MG63 (cell line): ENCODE data around the gene MKRN1. TPM values are rescaled to one million over a fixed set of nuclear protein-coding genes. Genes with fewer than 3 reads are reported as not detected.

Experiments used
- DNase-seq: peaks from one replicate; pipeline ENCODE4 v3.0.0-alpha.2; 2020
- H3K27me3 ChIP-seq: fragments of 250-450 bp; sonication (Bioruptor Pico); 2 replicates; pipeline ENCODE4 v1.5.1; 2020; ENCODE audit warnings: mild to moderate bottlenecking, moderate library complexity
- H3K36me3 ChIP-seq: fragments of 250-450 bp; sonication (Bioruptor Pico); 2 replicates; pipeline ENCODE4 v1.5.1; 2020; ENCODE audit warnings: mild to moderate bottlenecking, moderate library complexity
- H3K4me3 ChIP-seq: fragments of 250-450 bp; sonication (Bioruptor Pico); 2 replicates; pipeline ENCODE4 v1.5.1; 2020; ENCODE audit warnings: mild to moderate bottlenecking, moderate library complexity
- H3K9me3 ChIP-seq: fragments of 250-450 bp; sonication (Bioruptor Pico); 2 replicates; pipeline ENCODE4 v1.5.1; 2020; ENCODE audit warnings: mild to moderate bottlenecking, moderate library complexity
- total RNA-seq: library from RNA; depleted of rRNA; stranded (reverse); fragments of >200 nt; shearing (Covaris generic); gene quantifications from 2 replicates; pipeline ENCODE4 v1.2.3, GENCODE V29; 2014; ENCODE audit warnings: low replicate concordance

The MKRN1 gene
- total RNA-seq, 1 experiment from 2014 or later: 29.7 TPM

DNA sequence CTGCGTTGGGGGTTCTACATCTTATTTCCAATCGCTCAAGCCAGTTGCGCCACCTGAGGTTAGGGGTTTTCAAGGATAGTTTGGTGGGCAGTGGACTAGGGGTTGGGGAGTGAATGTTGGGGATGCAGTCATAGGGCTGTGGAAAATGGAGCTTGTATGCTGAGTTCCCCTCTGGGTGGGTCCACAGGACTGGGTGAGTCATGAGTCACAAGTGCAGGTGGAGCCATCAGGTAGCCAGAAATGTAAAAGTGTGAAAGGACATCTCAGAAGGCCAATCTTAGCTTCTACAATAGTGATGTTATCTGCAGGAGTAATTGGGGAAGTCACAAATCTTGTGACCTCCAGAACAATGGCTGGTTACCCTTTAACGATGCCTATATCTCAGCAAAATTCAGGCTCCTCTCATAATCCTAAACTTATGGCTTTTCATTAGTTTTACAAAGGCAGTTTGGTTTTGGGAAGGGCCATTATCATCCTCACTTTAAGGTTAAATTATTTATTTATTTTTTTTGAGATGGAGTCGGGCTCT is 18.0 kb upstream of the MKRN1 start:
- H3K4me3 ChIP-seq: no peak overlapping the region
- H3K9me3 ChIP-seq: no peaks in the 10 kb centered on the region
- H3K27me3 ChIP-seq: no peaks in the 10 kb centered on the region
- no peak for DNase-seq
- no peaks in the 10 kb centered on the region for H3K36me3 ChIP-seq

GRCh38 chr7:140495514-140496097 is 16.3 kb upstream of the MKRN1 start:
- no peak for DNase-seq
- H3K4me3 ChIP-seq: no peak overlapping the region
- H3K36me3 ChIP-seq: no peaks in the 10 kb centered on the region
- H3K9me3 ChIP-seq: no peaks in the 10 kb centered on the region
- H3K27me3 ChIP-seq: no peaks in the 10 kb centered on the region

- H3K9me3 ChIP-seq: no peaks in the 10 kb centered on the region
- DNase-seq: no peak
- no peak overlapping the region for H3K4me3 ChIP-seq
- no peaks in the 10 kb centered on the region for H3K27me3 ChIP-seq
- H3K36me3 ChIP-seq: no peaks in the 10 kb centered on the region
Measured at GRCh38 chr7:140494867-140495266, 15.6 kb upstream of the MKRN1 start.

- no peak overlapping the region for H3K4me3 ChIP-seq
- no peaks in the 10 kb centered on the region for H3K36me3 ChIP-seq
- DNase-seq: no peak
Measured at GRCh38 chr7:140489026-140489359, 9.7 kb upstream of the MKRN1 start.

DNA sequence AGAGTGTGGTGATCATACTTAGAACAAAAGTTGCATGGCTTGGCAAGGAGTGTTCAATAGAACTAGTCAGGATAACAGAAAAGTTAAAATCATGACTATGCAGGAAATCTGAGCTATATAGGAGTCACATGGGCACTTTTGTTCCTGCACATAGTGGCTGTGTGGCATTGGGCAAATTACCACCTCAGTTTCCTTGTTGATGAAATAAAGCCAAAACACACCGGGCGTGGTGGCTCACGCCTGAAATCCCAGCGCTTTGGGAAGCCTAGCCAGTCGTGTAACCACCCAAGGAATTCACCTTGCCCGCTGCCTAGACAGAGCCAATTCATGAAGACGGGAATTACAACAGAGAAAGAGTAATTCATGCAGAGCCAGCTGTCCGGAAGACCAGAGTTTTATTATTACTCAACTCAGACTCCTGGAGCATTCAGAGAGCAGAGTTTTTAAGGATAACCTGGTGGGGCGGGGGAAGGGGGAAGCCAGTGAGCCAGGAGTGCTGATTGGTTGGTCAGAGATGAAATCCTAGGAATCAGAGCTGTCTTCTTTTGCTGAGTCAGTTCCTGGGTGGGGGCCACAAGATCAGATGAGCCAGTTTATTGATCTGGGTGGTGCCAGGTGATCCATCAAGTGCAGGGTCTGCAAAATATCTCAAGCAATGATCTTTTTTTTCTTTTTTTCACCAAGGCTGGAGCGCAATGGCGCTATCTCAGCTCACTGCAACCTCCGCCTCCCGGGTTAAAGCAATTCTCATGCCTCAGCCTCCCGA is 6.4 kb upstream of the MKRN1 start:
- H3K4me3 ChIP-seq: no peak overlapping the region
- no peaks in the 10 kb centered on the region for H3K36me3 ChIP-seq
- H3K9me3 ChIP-seq: no peaks in the 10 kb centered on the region
- no peaks in the 10 kb centered on the region for H3K27me3 ChIP-seq
- DNase-seq: no peak

More at GRCh38 chr7:140489026-140489359, 9.7 kb upstream of the MKRN1 start:
- Histone ChIP-seq H3K27me3 (no peaks in the 10 kb centered on the region), H3K9me3 (no peaks in the 10 kb centered on the region)

DNA sequence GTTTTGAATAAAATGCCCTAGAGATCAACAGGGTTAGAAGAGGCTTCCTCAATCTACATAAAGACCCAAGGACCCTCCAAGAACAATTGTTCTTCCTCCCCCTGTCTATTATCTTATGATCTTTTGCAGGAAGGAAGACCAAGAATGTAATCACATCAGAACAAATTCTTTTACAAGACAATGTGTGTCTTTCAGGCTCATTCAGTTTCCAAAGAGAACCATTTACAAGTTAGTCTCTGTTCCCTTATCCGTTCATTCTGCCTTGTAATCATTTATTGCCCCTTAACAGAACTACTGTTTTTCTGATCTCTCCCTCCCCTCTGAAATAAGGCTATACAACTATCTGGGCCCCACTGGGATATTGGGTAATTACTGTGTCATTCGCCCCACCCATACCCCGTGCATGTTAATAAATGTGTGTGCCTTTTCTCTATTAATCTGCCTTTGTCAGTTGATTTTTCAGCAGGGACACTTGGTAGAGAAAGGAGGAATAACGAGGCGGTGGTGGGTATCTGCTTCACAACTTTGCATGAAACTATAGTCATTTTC is 5.7 kb upstream of the MKRN1 start:
- Histone ChIP-seq H3K9me3 (no peaks in the 10 kb centered on the region), H3K4me3 (no peak overlapping the region), H3K27me3 (no peaks in the 10 kb centered on the region), H3K36me3 (no peaks in the 10 kb centered on the region)
- no peak for DNase-seq

DNA sequence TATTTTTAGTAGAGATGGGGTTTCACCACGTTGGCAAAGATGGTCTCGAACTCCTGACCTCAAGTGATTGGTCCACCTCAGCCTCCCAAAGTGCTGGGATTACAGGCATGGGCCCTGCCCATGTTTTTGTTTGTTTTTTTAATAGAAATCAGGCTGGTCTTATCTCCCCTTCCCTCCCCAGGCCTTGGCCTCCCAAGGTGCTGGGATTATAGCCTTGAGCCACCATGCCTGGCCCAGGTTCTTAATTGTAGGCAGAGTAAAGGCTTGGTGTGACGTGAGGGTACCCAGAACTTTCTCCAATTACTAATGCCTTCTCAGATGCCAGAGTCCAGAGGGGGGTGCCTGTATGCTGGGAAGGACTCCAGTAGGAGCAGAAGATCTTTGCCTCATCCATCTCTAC is 5.2 kb upstream of the MKRN1 start:
- Histone ChIP-seq H3K27me3 (no peaks in the 10 kb centered on the region), H3K9me3 (no peaks in the 10 kb centered on the region), H3K4me3 (no peak overlapping the region), H3K36me3 (no peaks in the 10 kb centered on the region)
- no peak for DNase-seq

DNA sequence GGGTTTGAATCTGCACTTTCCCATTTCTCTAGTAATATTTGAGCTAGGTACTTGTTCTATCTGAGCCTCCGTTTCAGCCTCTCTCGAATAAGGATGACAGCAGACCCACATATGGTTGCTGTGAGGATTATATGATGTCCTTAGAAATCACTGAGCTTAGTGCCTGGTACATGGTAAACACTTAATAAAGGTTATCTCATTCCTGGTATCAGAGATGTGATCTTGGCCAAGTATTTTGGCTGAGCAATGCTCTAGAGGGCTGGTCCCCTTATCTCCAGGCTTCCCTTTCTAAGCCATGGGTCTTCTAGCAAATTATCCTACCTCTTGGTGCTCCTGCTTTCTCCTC is 407 bp upstream of the MKRN1 start:
- DNase-seq: no peak
- H3K4me3 ChIP-seq: peak overlapping the region; percentile 70
- no peaks in the 10 kb centered on the region for H3K27me3 ChIP-seq
- H3K9me3 ChIP-seq: no peaks in the 10 kb centered on the region
- H3K36me3 ChIP-seq: no peaks in the 10 kb centered on the region

DNA sequence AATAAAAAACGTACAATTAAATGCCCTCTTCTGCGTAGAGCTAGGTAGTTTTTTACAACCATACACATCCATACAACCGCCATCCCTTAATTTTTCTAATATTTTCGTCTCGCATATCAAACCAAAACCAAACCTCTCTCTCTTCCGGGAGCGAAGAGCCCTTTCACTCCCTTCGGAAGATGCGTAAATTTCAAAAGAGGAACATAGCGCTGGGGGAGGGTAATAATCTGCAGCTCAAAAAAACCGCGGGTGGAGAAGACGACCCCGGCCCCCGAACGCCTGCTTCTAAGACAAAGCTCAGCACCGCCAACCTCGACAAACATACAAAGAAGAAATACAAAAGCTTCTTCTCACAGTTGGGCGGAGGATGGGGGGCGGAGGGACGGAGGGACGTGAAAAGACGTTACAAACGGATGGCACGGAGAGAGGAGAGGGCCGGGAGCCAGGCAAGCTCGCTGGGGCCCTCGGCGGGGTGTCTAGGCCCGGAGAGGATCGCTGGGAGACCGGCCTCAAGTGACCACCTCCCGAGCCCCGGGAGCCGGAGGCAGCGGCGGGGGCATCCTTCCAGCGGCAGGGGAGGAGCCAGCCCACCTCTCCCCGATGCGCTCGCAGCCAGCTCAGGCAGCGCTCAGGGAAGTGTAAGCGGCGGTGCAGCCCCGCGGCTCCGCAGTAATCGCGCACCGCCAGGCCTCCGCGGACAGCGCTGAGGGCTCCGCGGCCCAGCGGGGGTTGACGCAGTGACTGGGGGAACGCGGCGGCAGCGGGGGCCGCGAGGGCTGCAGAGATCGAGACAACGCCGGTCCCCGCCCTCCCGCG is 851 bp downstream of the MKRN1 start:
- H3K27me3 ChIP-seq: no peaks in the 10 kb centered on the region
- H3K9me3 ChIP-seq: no peaks in the 10 kb centered on the region
- peak; percentile 33 for DNase-seq
- peak overlapping the region; percentile 70 for H3K4me3 ChIP-seq
- H3K36me3 ChIP-seq: no peaks in the 10 kb centered on the region

GRCh38 chr7:140476698-140477261 is 2.5 kb downstream of the MKRN1 start:
- DNase-seq: no peak
- Histone ChIP-seq H3K4me3 (no peak overlapping the region), H3K9me3 (no peaks in the 10 kb centered on the region), H3K27me3 (no peaks in the 10 kb centered on the region), H3K36me3 (no peaks in the 10 kb centered on the region)

GRCh38 chr7:140475747-140476333 is 3.5 kb downstream of the MKRN1 start:
- DNase-seq: no peak
- H3K27me3 ChIP-seq: no peaks in the 10 kb centered on the region
- H3K4me3 ChIP-seq: no peak overlapping the region
- no peaks in the 10 kb centered on the region for H3K9me3 ChIP-seq
- H3K36me3 ChIP-seq: no peaks in the 10 kb centered on the region

DNA sequence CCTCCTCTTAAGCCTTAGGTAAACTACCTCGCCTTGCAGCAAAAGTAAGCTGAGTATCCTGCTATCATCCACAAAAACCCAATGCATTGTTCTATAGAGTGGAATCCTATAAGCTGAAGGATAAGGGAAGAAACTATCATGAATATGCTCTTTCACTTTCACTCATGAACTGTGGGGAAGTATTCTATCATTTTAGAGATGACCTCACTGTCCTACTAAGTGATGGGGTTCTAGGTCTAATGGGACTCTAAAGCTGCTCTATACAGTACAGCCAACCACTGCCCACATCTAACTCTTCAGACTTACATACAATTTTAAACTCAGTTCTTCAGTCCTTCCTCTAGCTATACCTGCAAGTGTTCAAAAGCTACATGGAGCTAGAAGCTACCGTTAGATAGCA is 16.2 kb downstream of the MKRN1 start:
- no peak overlapping the region for H3K4me3 ChIP-seq
- no peaks in the 10 kb centered on the region; the same call in none of the 2 replicates for H3K36me3 ChIP-seq
- H3K9me3 ChIP-seq: no peaks in the 10 kb centered on the region
- no peak for DNase-seq
- H3K27me3 ChIP-seq: no peaks in the 10 kb centered on the region

GRCh38 chr7:140458916-140459315 is 20.4 kb downstream of the MKRN1 start:
- no peak for DNase-seq
- H3K27me3 ChIP-seq: no peaks in the 10 kb centered on the region
- H3K9me3 ChIP-seq: no peaks in the 10 kb centered on the region
- H3K36me3 ChIP-seq: peaks cover 4% of the 10 kb centered on the region
- no peak overlapping the region for H3K4me3 ChIP-seq

- H3K27me3 ChIP-seq: no peaks in the 10 kb centered on the region
- peaks cover 4% of the 10 kb centered on the region for H3K36me3 ChIP-seq
Measured at GRCh38 chr7:140458201-140458600, 21.1 kb downstream of the MKRN1 start.

GRCh38 chr7:140456551-140457051 is 22.7 kb downstream of the MKRN1 start:
- Histone ChIP-seq H3K27me3 (no peaks in the 10 kb centered on the region), H3K36me3 (peaks cover 4% of the 10 kb centered on the region), H3K4me3 (no peak overlapping the region), H3K9me3 (no peaks in the 10 kb centered on the region)
- no peak for DNase-seq

More at GRCh38 chr7:140458201-140458600, 21.1 kb downstream of the MKRN1 start:
- no peaks in the 10 kb centered on the region for H3K9me3 ChIP-seq
- no peak for DNase-seq
- H3K4me3 ChIP-seq: no peak overlapping the region

DNA sequence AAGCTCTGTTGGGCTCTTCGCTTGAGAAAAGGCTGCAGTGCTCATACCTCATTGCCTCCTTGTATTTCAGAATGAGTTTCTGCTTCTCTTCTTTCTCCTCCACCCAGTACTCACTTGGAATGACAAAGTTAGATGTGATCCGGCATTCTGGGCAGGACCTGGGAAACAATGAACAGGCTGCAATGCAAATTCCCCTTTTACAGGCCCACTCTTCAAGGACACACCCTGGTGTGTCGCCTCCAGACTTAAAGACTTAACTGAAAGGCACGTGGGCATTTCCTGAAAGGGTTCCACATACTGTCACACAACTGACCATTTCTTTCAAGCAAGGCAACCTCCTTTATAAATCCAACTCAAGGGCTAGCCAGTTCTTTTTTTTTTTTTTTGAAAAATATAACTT is 23.6 kb downstream of the MKRN1 start:
- Histone ChIP-seq H3K4me3 (no peak overlapping the region), H3K27me3 (no peaks in the 10 kb centered on the region), H3K36me3 (peaks cover 4% of the 10 kb centered on the region; the same call in 1 of the 2 replicates), H3K9me3 (no peaks in the 10 kb centered on the region)
- DNase-seq: no peak
